GM18507 (cell line): ENCODE data around the gene SHLD3.
"Not testable (repeated sequence)": the region's sequence is repeated elsewhere in the genome, so short reads cannot be mapped to it uniquely, and the experiment has no call there.

Experiments
- DNase-seq: peaks from one replicate; pipeline ENCODE4 v3.0.0; 2011; ENCODE audit warnings: low read depth; ENCODE audit not compliant: insufficient read length; ENCODE audit errors: extremely low spot score
- FAIRE-seq: peaks from 2 replicates; lab custom pipeline; 2011; peaks lifted over from hg19 to GRCh38; lab: Jason Lieb, UNC

The SHLD3 gene

GRCh38 chr5:65672796-65673195 lies 48.0 kb downstream of the SHLD3 start:
- no peak for DNase-seq
- no peak for FAIRE-seq

GRCh38 chr5:65674749-65675148 lies 49.9 kb downstream of the SHLD3 start:
- FAIRE-seq, result no peak
- no peak for DNase-seq

GRCh38 chr5:65676056-65676455 lies 51.2 kb downstream of the SHLD3 start:
- FAIRE-seq, DNase-seq: not testable (repeated sequence)
